Hepatic stellate cell (primary cell): Measurements from ENCODE around the gene KLHL6.
"Not testable (repeated sequence)": the region's sequence is repeated elsewhere in the genome, so short reads cannot be mapped to it uniquely, and the experiment has no call there.

ENCODE experiments used
- DNase-seq: peaks from one replicate; pipeline ENCODE4 v3.0.0; 2011; ENCODE audit warnings: low spot score

KLHL6 gene

GRCh38 chr3:183555541-183556081, at the start of gene KLHL6:
Gene KLHL6 (minus strand): TSS chr3:183555706. CDS start chr3:183555653, 53 bp downstream.
- no peak for DNase-seq

DNA sequence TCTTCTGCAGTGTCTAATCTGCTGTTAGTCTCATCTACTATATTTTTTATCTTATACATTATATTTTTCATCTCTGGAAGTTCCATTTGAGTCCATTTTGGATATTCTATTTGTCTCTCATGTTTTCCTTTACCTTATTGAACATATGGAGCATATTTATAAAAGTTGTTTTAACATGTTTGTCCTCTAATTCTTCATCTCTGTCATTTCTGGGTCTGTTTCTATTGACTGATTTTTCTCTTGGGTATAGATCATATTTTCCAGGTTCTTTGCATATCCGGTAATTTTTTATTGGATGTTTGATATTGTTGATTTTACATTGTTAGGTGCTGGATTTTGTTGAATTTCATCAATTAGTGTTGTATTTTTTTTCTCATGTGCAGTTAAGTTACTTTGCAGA, 42.5 kb upstream of the KLHL6 start:
- no peak for DNase-seq

DNA sequence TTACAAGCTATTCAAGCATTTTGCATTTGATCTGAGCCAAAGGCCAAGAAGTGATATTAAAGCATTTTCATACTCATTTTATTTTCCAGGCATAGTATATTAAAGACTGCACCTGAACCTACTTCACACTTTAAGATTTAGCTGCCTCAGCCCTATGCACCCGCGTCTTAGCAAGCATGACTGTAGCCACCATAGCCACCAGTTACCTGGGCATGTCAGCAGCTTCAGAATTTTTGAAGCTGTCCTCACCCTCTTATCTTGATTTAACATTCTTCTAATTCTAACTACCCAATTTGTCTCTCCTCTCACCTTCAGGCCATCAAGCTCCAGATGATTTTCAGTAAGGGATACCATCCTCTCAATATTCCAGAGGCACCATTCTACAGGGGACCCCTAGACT, 39.1 kb upstream of the KLHL6 start:
- DNase-seq = no peak

DNA sequence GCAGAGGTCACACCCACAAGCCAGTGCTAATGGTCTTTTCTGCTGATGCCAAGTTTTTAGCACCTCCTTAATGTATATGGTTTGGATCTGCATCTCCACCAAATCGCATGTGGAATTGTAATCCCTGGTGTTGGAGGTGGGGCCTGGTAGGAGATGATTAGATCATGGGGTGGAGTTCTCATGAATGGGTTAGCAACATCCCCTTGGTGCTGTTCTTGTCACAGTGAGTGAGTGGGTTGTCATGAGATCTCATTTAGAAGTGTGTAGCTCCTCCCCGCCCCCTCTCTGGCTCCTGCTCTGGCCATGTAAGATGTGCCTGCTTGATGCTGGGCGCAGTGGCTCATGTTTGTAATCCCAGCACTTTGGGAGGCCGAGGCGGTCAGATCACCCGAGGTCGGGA, 37.3 kb upstream of the KLHL6 start:
- no peak for DNase-seq

DNA sequence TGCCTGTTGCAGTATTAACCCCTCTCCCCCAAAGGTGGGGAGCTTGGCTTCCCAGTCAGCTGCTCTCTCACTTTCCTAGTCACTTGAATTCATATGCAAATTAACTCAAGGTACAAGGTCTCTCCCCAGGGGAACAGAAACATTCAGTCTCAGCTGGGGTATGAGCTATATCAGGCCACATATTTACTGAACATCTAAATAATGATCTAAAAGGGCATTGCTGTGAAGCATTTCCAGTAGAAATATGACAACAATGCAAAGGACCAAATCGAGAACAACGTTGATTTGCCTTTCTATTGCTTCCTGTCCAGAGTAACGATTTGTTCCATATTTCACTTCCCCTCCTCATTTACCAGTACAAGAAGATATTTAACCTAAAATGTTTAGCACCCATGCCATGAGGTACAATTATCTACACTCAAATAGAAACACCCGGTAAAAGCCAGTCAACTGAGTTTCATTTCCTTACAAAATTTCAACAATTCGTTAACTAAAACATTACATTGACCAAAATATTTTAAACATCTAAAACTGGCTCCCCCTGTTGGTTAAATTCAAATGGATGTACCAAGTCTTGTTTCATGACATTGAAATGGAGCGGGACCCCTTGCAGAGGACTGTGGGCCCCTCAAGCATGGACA, 36.5 kb upstream of the KLHL6 start:
- no peak for DNase-seq

DNA sequence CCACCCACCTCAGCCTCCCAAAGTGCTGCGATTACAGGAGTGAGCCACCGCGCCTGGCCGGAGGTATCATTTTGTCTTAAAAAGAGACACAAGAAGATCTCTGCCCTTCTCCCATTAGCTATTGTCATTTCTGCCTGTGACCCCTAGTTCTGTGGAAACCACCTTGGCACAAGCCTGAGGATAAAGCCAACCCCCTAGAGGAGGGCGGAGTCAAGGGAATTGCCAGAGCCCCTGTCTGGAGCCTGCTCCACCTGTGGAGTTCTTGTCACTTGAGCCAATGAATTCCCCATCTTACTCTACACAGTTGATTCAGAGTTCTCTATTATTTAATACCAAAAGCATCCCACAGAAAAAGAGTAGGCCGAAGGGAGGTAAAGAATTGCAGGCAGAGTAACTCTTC, 34.9 kb upstream of the KLHL6 start:
- no peak for DNase-seq

- no peak for DNase-seq
These were observed 31.8 kb upstream of the KLHL6 start for GRCh38 chr3:183587336-183587735.

DNA sequence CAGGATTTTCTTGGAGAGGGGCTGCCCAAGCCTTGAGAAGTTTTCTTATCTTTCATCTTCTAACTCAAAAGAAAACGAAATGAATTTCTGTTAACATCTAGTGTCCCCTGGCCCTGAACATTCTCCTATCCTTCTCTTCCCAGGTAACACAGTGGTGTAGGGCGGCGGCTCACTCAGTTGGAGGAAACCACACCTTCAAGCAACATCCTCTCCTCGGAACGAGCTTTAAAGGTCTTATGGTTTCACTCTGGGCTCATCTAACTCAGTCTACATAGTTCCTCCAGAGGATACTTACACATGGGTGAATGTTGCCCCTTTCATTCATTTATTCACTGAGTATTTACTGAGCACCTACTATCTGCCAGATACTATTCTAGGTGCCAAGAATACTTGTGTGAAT, 31.0 kb upstream of the KLHL6 start:
- no peak for DNase-seq

DNA sequence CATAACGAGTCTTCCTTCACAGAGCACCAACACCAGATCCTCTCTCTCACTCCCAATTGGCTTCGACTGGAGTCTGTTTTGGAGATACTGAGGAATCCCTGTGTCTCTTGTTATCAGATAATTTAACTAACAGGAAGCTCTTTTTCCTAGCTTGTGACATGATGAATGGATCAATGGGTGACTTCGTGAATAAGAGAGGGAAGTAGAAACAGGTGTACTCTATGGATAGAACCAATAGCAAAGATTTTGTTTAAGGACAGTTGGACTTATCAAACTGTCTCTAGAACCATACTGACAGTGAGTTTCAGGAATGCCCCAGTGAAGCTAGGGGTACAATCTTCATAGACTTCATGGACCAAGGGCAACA, 29.4 kb upstream of the KLHL6 start:
- DNase-seq = no peak

DNA sequence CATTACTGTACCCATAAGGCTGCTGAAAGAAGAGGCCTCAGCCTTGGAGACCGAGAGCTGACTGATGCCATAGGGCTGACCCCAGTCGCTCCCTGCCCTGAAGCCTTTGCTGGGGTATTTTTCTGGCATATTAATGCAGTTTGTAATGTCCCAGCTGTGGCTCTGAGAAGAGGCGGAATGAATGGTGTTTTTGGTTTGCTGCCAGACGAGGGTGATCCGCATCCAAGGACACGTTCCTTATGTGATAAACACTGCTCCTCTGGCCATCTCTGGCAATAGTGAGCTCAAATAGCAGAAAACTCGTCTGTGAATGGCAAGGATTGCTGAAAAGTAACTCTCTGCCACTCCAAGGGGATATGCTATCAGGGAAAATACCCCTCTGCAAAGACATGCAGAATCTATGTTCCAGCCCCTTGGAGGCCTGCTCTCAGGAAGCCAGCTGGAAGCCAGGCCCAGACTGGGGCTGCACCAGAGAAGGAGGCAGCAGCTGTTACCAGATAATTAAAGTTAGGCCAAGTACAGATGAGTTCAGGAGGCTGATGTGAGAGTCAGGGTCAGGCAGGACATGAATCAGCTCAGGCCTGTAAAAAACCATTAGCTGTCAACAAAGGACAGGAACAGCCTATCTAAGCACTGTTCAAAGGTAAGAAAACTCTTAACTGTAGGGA, 28.9 kb upstream of the KLHL6 start:
- peak; percentile 14 for DNase-seq

DNA sequence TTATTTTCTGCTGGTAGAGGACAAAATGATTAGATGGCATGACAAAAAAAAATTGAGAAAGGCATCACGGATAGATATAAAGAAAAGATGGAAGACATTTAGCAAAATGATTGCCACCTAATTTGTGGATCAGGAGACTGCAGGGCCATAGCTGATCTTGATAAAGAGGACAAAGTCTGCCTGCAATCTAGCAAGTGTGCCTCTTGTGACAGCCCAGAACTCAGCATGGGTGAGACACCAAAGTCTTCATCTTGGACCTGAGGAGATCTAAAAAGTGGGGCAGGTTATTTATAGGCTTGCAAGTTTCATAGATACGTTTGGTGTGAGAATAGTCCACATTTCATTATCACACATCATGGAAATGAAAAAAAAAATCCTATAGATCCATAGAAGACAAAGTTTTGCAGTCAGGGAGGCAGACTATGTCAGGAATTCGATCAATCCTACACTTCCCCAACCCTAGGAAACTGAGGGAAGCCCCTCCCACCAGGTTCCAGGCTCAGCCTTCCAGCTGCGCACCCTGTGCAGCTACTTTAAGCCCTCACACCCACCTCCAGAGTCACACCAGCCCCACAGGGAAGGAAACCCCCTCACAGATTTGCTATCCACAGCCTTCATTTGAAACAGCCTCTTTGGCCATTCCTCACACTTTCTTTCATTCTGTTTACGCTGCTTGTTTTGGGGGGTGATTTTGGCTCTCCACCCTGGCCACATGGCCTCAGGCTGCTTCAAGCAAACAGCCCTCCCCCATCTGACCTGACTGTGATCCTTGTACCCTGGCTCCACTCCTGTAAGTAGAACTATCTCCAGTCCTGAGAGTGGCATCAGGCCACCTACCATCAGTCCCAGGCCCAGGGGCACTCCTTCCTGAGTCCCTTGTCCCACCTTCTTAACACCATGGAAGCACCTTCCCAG, 28.1 kb upstream of the KLHL6 start:
- no peak for DNase-seq

DNA sequence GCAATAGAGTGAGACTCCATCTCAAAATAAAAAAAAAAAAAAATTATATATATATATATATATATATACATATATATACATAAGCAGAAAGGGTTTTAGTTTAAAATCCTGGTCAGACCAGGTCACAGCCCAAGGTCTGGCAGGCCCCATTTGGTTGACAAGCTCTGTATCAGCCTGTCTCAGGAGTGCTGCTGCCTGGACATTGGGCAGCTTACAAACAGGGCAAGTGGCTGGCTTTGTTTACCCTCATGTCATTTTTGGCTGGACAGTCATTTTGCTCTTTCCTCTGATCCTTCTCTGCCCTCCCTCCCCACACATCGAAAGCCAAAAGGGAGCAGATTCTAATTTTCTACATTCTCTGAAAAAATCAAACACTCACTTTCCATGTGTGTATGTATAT, 26.7 kb upstream of the KLHL6 start:
- DNase-seq = no peak

- DNase-seq = no peak
These were observed 26.1 kb upstream of the KLHL6 start for GRCh38 chr3:183581496-183582155.

- DNase-seq = no peak
These were observed 24.7 kb upstream of the KLHL6 start for GRCh38 chr3:183579967-183580900.

DNA sequence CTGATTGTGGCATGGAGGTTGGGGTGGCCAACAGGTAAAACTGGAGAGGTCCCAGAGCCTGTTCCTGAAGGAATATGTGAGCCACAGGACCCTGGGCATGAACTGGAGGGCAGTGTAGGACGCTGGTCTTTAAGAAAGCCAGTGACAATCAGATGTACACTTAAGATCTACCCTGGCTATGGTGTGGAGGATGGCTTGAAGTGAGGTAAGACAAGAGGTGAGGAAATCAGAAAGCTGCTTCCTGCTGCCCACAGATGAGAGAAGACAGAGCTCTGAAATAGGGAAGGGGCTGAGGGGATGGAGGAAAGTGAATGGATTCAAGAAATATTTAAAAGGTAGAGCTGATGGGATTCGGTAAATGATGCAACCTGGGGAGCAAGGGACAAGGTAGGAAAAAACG, 22.7 kb upstream of the KLHL6 start:
- DNase-seq = no peak

DNA sequence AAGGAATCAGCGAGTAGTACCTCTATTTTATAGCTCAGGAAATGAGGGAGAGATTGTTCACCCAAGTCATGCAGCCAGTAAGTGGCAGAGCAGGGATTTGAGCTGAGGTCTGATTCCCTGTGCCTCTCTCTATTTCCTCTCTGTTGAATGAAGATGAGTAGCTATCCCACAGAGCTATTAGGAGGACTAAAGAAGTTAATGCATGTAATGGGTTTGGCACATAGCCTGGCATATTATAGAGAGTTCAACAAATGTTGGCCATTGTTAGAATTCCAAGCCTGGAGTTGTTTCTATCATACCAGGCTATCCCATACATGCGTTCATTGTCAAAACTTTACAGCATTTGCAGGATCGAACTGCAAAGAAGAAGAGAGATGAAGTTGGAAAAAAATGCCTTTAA, 21.8 kb upstream of the KLHL6 start:
- DNase-seq = no peak

- no peak for DNase-seq
These were observed 21.1 kb upstream of the KLHL6 start for GRCh38 chr3:183576487-183577107.

GRCh38 chr3:183572935-183573334, 17.4 kb upstream of the KLHL6 start:
- DNase-seq = no peak

- DNase-seq = not testable (repeated sequence)
These were observed 14.7 kb upstream of the KLHL6 start for GRCh38 chr3:183570191-183570590.

DNA sequence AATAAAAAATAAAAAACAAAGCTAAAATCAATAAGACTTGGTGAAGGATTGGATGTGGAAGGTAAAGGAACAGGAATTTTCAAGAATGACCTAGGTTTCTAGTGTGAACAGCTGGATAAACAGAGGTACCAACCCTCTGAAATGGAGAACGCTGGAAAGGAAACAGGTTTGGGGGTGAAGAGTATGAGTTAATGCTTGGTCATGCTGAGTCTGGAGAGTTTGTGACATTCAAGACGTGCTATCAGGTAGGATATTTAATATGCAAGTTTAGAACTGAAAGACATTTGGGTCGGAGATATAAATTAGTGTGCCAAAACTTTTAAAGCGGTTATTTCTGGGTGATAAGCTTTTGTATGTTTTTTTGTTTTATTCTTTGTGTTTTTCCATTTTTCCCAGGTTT, 11.4 kb upstream of the KLHL6 start:
- DNase-seq = no peak

DNA sequence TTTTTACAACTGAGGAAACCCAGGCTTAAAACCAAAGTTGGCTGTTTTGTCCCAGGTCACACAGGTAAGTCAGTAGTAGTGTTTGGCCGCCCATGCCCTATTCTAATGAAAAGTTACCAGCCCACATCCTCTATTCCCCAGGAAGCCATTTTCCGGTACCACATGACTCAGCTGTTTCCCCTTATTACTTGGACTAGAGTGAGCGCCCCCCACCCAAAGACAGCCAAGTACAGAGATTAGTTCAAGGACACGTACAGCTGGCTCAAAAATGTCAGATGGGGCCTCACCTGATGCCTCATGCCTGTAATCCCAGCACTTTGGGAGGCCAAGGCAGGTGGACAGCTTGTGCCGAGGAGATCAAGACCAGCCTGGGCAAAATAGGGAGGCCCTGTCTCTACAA, 8.5 kb upstream of the KLHL6 start:
- no peak for DNase-seq
